MM.1S (cell line): ENCODE results near the gene FMOD.

Experiments
- DNase-seq: peaks from one replicate; pipeline ENCODE4 v3.0.0-alpha.2; 2015
- H2AFZ ChIP-seq: fragments of 300-600 bp; sonication (generic); 2 replicates; pipeline ENCODE4 v1.6.0; 2016; ENCODE audit warnings: antibody characterized with exemption, low read length
- H3F3A ChIP-seq: fragments of 300-600 bp; sonication (generic); 2 replicates; pipeline ENCODE4 v1.6.1; 2016; ENCODE audit warnings: mild to moderate bottlenecking, antibody characterized with exemption, low read length, moderate library complexity, mixed read lengths; ENCODE audit not compliant: insufficient read depth
- H3K27ac ChIP-seq: fragments of 300-600 bp; sonication (generic); 2 replicates; pipeline ENCODE4 v1.5.1; 2016; ENCODE audit warnings: mild to moderate bottlenecking, low read length
- H3K27me3 ChIP-seq: fragments of 300-600 bp; sonication (generic); replicated peaks from 2 replicates; pipeline ENCODE4 v1.6.0; 2016; ENCODE audit warnings: low read length; ENCODE audit not compliant: insufficient read depth
- H3K36me3 ChIP-seq: fragments of 300-600 bp; sonication (generic); replicated peaks from 2 replicates; pipeline ENCODE4 v1.6.1; 2016; ENCODE audit warnings: mild to moderate bottlenecking, low read length, mixed read lengths; ENCODE audit not compliant: insufficient read depth
- H3K4me1 ChIP-seq: fragments of 300-600 bp; sonication (generic); 2 replicates; pipeline ENCODE4 v1.6.1; 2016; ENCODE audit warnings: low read length, mixed read lengths
- H3K4me2 ChIP-seq: fragments of 300-600 bp; sonication (generic); 2 replicates; pipeline ENCODE4 v1.6.0; 2016; ENCODE audit warnings: low read depth, low read length
- H3K4me3 ChIP-seq: fragments of 300-600 bp; sonication (generic); 2 replicates; pipeline ENCODE4 v1.5.1; 2016; ENCODE audit warnings: low read length, mixed read lengths
- H3K79me2 ChIP-seq: fragments of 300-600 bp; sonication (generic); 2 replicates; pipeline ENCODE4 v1.6.1; 2016; ENCODE audit warnings: mixed run types, low read length, mixed read lengths
- H3K9ac ChIP-seq: fragments of 300-600 bp; sonication (generic); 2 replicates; pipeline ENCODE4 v1.6.1; 2016; ENCODE audit warnings: low read length, mixed read lengths
- H3K9me2 ChIP-seq: fragments of 300-600 bp; sonication (generic); replicated peaks from 2 replicates; pipeline ENCODE4 v1.6.1; 2016; ENCODE audit warnings: mild to moderate bottlenecking, low read length, mixed read lengths; ENCODE audit not compliant: insufficient read depth
- H3K9me3 ChIP-seq: fragments of 300-600 bp; sonication (generic); replicated peaks from 2 replicates; pipeline ENCODE4 v1.6.1; 2016; ENCODE audit warnings: mild to moderate bottlenecking, low read length, mixed read lengths; ENCODE audit not compliant: insufficient read depth
- H4K20me1 ChIP-seq: fragments of 300-600 bp; sonication (generic); 2 replicates; pipeline ENCODE4 v1.6.1; 2016; ENCODE audit warnings: mild to moderate bottlenecking, low read length, moderate library complexity, mixed read lengths; ENCODE audit not compliant: insufficient read depth
- EZH2 ChIP-seq: fragments of 300-600 bp; sonication (generic); optimal IDR thresholded peaks from 2 replicates; pipeline ENCODE3; 2017; ENCODE audit warnings: low read depth, mild to moderate bottlenecking, antibody characterized with exemption, low read length, mixed read lengths
- EZH2phosphoT487 ChIP-seq: fragments of 300-600 bp; sonication (generic); IDR thresholded peaks from 2 replicates; pipeline ENCODE4 v1.6.1; 2018; ENCODE audit warnings: antibody characterized with exemption, low read length
- TF ChIP-seq, protein P1 (sequence below): fragments of 300-600 bp; sonication (generic); IDR thresholded peaks from 2 replicates; pipeline ENCODE4 v1.5.1; 2016; ENCODE audit warnings: antibody characterized with exemption, low read length, mixed read lengths

The FMOD gene

DNA sequence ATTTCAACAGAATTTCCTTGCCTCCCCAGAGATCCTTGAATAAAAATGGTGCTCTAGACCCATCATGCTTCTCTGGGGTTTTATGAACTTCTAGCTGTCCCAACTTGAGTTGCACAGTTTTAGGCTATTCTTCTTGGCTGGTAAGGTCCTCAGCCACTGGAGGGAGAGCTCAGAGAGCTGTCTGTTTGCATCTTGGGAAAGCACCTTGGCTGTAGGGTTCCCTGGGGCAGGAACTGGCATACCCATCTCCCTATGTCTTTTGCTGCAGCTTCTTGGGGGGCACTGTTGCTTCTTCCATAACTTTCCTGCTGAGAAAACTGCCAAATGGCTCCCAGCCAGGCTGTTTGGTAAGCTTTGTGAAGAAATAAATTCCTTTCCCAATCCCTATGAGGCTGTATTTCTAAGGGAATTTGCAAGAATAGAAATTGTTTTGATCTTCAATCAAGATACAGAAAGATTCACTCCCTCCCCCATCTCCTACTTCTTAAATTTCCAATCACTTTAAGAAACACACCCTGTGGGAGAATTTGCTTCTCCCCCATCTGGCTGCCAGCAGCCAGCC is 8.2 kb upstream of the FMOD start:
- TF ChIP-seq EZH2phosphoT487 (no peak), EZH2 (no peak)
- TF ChIP-seq, protein P1, sequence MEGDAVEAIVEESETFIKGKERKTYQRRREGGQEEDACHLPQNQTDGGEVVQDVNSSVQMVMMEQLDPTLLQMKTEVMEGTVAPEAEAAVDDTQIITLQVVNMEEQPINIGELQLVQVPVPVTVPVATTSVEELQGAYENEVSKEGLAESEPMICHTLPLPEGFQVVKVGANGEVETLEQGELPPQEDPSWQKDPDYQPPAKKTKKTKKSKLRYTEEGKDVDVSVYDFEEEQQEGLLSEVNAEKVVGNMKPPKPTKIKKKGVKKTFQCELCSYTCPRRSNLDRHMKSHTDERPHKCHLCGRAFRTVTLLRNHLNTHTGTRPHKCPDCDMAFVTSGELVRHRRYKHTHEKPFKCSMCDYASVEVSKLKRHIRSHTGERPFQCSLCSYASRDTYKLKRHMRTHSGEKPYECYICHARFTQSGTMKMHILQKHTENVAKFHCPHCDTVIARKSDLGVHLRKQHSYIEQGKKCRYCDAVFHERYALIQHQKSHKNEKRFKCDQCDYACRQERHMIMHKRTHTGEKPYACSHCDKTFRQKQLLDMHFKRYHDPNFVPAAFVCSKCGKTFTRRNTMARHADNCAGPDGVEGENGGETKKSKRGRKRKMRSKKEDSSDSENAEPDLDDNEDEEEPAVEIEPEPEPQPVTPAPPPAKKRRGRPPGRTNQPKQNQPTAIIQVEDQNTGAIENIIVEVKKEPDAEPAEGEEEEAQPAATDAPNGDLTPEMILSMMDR: no peak
- DNase-seq: no peak

DNA sequence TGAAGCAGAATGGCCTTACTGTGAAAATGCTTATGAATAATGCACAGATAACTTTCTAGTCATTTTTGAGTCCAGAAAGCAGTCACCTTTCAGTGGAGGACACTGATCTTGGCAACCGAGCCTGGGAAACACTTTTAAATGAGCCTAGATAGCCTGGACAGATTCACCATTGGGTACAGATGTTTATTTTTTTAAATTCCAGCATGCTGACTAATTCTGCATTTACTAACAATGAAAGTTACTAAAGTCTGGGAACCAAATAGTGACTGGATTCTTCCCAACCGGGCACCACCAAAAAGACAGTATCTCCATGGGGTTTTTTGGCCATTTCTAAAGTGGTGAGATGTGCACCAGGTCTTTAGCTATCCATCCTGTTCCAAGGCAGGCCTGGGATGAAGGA is 3.3 kb upstream of the FMOD start:
- Histone ChIP-seq H4K20me1 (no peaks in the 10 kb centered on the region), H3K36me3 (no peaks in the 10 kb centered on the region), H3F3A (no peaks in the 10 kb centered on the region), H3K9ac (no peak overlapping the region), H3K4me1 (no peaks in the 10 kb centered on the region), H3K4me2 (no peak overlapping the region), H3K9me2 (no peaks in the 10 kb centered on the region), H3K27ac (no peak overlapping the region), H3K27me3 (no peaks in the 10 kb centered on the region), H3K79me2 (no peaks in the 10 kb centered on the region), H2AFZ (no peak overlapping the region), H3K9me3 (no peaks in the 10 kb centered on the region), H3K4me3 (no peak overlapping the region)
- DNase-seq: no peak
- no peak for TF ChIP-seq EZH2phosphoT487
- TF ChIP-seq EZH2: no peak
- TF ChIP-seq, protein P1: no peak

More for the DNA sequence above, 8.2 kb upstream of the FMOD start:
- Histone ChIP-seq H4K20me1 (no peaks in the 10 kb centered on the region), H3K36me3 (no peaks in the 10 kb centered on the region), H3K9me2 (no peaks in the 10 kb centered on the region), H3K4me2 (no peak overlapping the region), H3K9me3 (no peaks in the 10 kb centered on the region), H3K79me2 (no peaks in the 10 kb centered on the region), H3K27me3 (no peaks in the 10 kb centered on the region), H3K27ac (no peak overlapping the region), H2AFZ (no peak overlapping the region), H3F3A (no peaks in the 10 kb centered on the region), H3K4me1 (no peaks in the 10 kb centered on the region), H3K9ac (no peak overlapping the region), H3K4me3 (no peak overlapping the region)

DNA sequence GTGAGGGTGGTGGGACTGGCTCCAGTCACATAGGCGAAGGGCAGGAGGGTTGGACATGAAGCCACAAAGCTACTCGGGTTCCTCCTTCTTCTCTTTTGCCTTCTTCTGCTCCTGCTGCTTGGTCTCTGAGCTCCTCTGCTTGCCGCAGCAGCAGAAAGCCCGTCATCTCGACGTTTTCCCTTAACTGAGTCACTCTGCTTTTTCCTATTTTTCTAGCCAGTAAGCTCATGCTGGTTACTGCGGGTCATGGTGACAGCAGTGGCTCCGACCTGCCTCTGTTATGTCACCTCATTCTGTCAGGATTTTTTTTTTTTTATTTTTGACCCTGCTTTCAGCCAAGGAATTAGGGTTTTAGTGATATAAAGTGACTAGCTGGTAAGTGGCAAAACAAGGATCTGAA is 2.6 kb upstream of the FMOD start:
- Histone ChIP-seq H3K27me3 (no peaks in the 10 kb centered on the region), H2AFZ (no peak overlapping the region), H3K27ac (no peak overlapping the region), H4K20me1 (no peaks in the 10 kb centered on the region), H3K4me2 (no peak overlapping the region), H3K36me3 (no peaks in the 10 kb centered on the region), H3K9ac (no peak overlapping the region), H3K4me3 (no peak overlapping the region), H3K9me3 (no peaks in the 10 kb centered on the region), H3K79me2 (no peaks in the 10 kb centered on the region), H3F3A (no peaks in the 10 kb centered on the region), H3K9me2 (no peaks in the 10 kb centered on the region), H3K4me1 (no peaks in the 10 kb centered on the region)
- TF ChIP-seq, protein P1: no peak
- TF ChIP-seq EZH2: no peak
- no peak for TF ChIP-seq EZH2phosphoT487
- DNase-seq: no peak
